Stomach (tissue), 9 donors: ENCODE results near the gene ATG7. TPM values are rescaled to one million over a fixed set of nuclear protein-coding genes. Genes with fewer than 3 reads are reported as not detected.

Source experiments
- DNase-seq, 2 donors: peaks; one replicate each; pipeline versions ENCODE4 v3.0.0 to v3.0.0-alpha.2; 2013 to 2019
- H3K27ac ChIP-seq, 5 donors: fragments of 200-600 bp in 4 of 5; sonication (generic) in 4 of 5; one replicate each; pipeline ENCODE4 v1.5.1; 2013 to 2019; ENCODE audit warnings: mild to moderate bottlenecking in 1 of 5, moderate library complexity in 1 of 5
- H3K27me3 ChIP-seq, 3 donors: fragments of 200-600 bp; sonication (generic); one replicate each; pipeline ENCODE4 v1.5.1; 2017 to 2019; ENCODE audit warnings: mixed run types in 1 of 3
- H3K36me3 ChIP-seq, 4 donors: fragments of 200-600 bp; sonication (generic); 1 replicate in 3 of 4; 2 replicates in 1 of 4; pipeline ENCODE4 v1.5.1; 2016 to 2019
- H3K4me1 ChIP-seq, 4 donors: fragments of 200-600 bp; sonication (generic); one replicate each; pipeline ENCODE4 v1.5.1; 2016 to 2019
- H3K4me3 ChIP-seq, 4 donors: fragments of 200-600 bp; sonication (generic) in 3 of 4; one replicate each; pipeline ENCODE4 v1.5.1; 2016 to 2019; ENCODE audit warnings: mild to moderate bottlenecking in 1 of 4
- H3K9me3 ChIP-seq, 4 donors: fragments of 200-600 bp; sonication (generic); one replicate each; pipeline ENCODE4 v1.5.1; 2016 to 2019
- CTCF ChIP-seq, 7 experiments: fragments of 450-650 bp in 4 of 7; fragments of 200-600 bp in 3 of 7; sonication (generic) in 3 of 7; IDR thresholded peaks; one replicate each; pipeline ENCODE4 v1.5.1; 2016 to 2019; ENCODE audit warnings: antibody characterized with exemption in 7 of 7, control low read depth in 2 of 7, mild to moderate bottlenecking in 1 of 7
- EP300 ChIP-seq: sonication (generic); formaldehyde crosslinking; IDR thresholded peaks from one replicate; pipeline ENCODE4 v1.6.1; 2017; ENCODE audit warnings: antibody characterized with exemption
- POLR2A ChIP-seq, 4 donors: fragments of 450-650 bp; IDR thresholded peaks; one replicate each; pipeline ENCODE4 v1.6.1; 2016; ENCODE audit warnings: antibody characterized with exemption in 4 of 4, control low read depth in 2 of 4, mild to moderate bottlenecking in 1 of 4, moderate library complexity in 1 of 4
- POLR2AphosphoS5 ChIP-seq, 3 donors: sonication (generic); formaldehyde crosslinking; IDR thresholded peaks; one replicate each; pipeline ENCODE4 v1.6.1; 2016; ENCODE audit warnings: antibody characterized with exemption in 3 of 3
- WGBS, 5 donors: extraction: QIAGEN DNeasy Blood & Tissue Kit in 3 of 5; methylation state at CpG; one replicate each; pipeline versions ENCODE4 v1.1.5 to v1.1.7; 2013 to 2018; 5-methylcytosine and 5-hydroxymethylcytosine counted together
- intact Hi-C: fragments of 100-400 bp; cut with DNase I; formaldehyde crosslinking; loops from one replicate; pipeline ENCODE4 v1.15.1; 2023; ENCODE audit warnings: low total_unique reads
- polyA plus RNA-seq, 3 donors: library from polyadenylated mRNA; stranded (reverse); fragments of 200-250 nt; gene quantifications; one replicate each; pipeline ENCODE4 v1.2.3, GENCODE V29; 2013
- total RNA-seq, 5 donors: library from RNA; depleted of rRNA; stranded (reverse); fragments of >200 nt; gene quantifications; one replicate each; pipeline versions ENCODE4 v1.1.0 to v1.2.3, GENCODE V29; 2014 to 2016
- donor health status: healthy with polysubstance abuse.
- donor health status: Bipolar disorder and iron deficiency.
- donor health status: healthy.

Gene ATG7
- total and polyA plus RNA-seq, 8 donors: 6.8 to 167 (median 15.1) TPM

GRCh38 chr3:11305509-11305908 lies 33.3 kb downstream of the ATG7 start:
- Histone ChIP-seq H3K36me3 (peaks cover 35 to 92% (median 83%) of the 10 kb centered on the region in 4 donors), H3K27ac (peak overlapping the region in 1 of 5 donors; percentile 17), H3K27me3 (no peaks in the 10 kb centered on the region), H3K4me3 (no peak overlapping the region), H3K4me1 (no peaks in the 10 kb centered on the region), H3K9me3 (no peaks in the 10 kb centered on the region)
- TF ChIP-seq CTCF (IDR thresholded peaks at IDR 0.05): no peak
- TF ChIP-seq EP300: no peak
- no peak for TF ChIP-seq POLR2AphosphoS5 (IDR thresholded peaks at IDR 0.05)
- TF ChIP-seq POLR2A (IDR thresholded peaks at IDR 0.05): no peak
- intact Hi-C loops: no loop called here
- no peak for DNase-seq
- WGBS, 5 donors: 85 to 96% (median 86%) methylated on average over 1 of the region's 1 CpG

- TF ChIP-seq CTCF (IDR thresholded peaks at IDR 0.05) (no peak), POLR2A (IDR thresholded peaks at IDR 0.05) (no peak), EP300 (no peak), POLR2AphosphoS5 (IDR thresholded peaks at IDR 0.05) (no peak)
- no peaks in the 10 kb centered on the region for H3K27me3 ChIP-seq
- H3K4me3 ChIP-seq: no peak overlapping the region
- H3K36me3 ChIP-seq: peaks cover 42 to 94% (median 84%) of the 10 kb centered on the region in 4 donors
- intact Hi-C loops: no loop called here
- no peaks in the 10 kb centered on the region for H3K4me1 ChIP-seq
- H3K9me3 ChIP-seq: no peaks in the 10 kb centered on the region
- H3K27ac ChIP-seq: peak overlapping the region in 3 of 5 donors; percentile 7 to 33 (median 23)
- DNase-seq: no peak
- WGBS, 5 donors: 44 to 65% (median 57%) methylated on average over 5 of the region's 5 CpGs
Observed at GRCh38 chr3:11306817-11307589, 34.8 kb downstream of the ATG7 start.

GRCh38 chr3:11307830-11308432 lies 35.7 kb downstream of the ATG7 start:
- H3K4me1 ChIP-seq: no peaks in the 10 kb centered on the region
- no peaks in the 10 kb centered on the region for H3K27me3 ChIP-seq
- TF ChIP-seq POLR2AphosphoS5 (IDR thresholded peaks at IDR 0.05) (no peak), POLR2A (IDR thresholded peaks at IDR 0.05) (no peak), EP300 (no peak), CTCF (IDR thresholded peaks at IDR 0.05) (no peak)
- peaks cover 39 to 94% (median 85%) of the 10 kb centered on the region in 4 donors for H3K36me3 ChIP-seq
- DNase-seq: no peak
- WGBS, 5 donors: 67 to 87% (median 85%) methylated on average over 6 of the region's 6 CpGs
- H3K9me3 ChIP-seq: no peaks in the 10 kb centered on the region
- intact Hi-C loops: no loop called here
- no peak overlapping the region for H3K4me3 ChIP-seq
- peak overlapping the region in 2 of 5 donors; percentile 23 to 33 for H3K27ac ChIP-seq

DNA sequence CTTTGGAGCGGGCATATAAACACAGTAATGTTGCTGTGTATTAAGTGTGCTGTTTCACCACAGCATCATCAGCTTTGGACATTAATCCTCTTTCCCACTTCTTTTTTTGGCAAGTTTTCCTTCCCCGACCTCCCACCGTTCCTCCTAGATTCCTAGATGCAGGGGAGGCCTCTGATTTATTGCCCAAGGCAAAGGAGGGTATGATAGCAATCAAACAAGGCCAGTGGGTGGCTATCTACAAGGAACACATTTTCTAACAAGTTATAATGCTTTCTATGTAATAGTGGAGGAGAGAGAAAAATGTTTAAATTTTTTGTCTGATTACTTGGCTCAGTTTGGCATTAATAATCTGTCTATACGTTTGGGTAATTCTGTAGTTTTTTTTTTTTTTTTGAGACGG lies 38.1 kb downstream of the ATG7 start:
- intact Hi-C loops: no loop called here
- H3K36me3 ChIP-seq: peaks cover 50 to 100% (median 98%) of the 10 kb centered on the region in 4 donors
- no peaks in the 10 kb centered on the region for H3K4me1 ChIP-seq
- WGBS, 5 donors: 81 to 96% (median 88%) methylated on average over 5 of the region's 5 CpGs
- H3K9me3 ChIP-seq: no peaks in the 10 kb centered on the region
- no peaks in the 10 kb centered on the region for H3K27me3 ChIP-seq
- TF ChIP-seq POLR2AphosphoS5 (IDR thresholded peaks at IDR 0.05): no peak
- no peak for TF ChIP-seq CTCF (IDR thresholded peaks at IDR 0.05)
- no peak for TF ChIP-seq POLR2A (IDR thresholded peaks at IDR 0.05)
- TF ChIP-seq EP300: no peak
- H3K27ac ChIP-seq: no peak overlapping the region
- no peak for DNase-seq
- no peak overlapping the region for H3K4me3 ChIP-seq
